Frontal cortex (tissue), 4 donors: ENCODE results near the gene GNB3. TPM values are rescaled to one million over a fixed set of nuclear protein-coding genes. Genes with fewer than 3 reads are reported as not detected.

ENCODE experiments used
- DNase-seq, 2 donors: peaks; one replicate each; pipeline ENCODE4 v3.0.0; 2012; ENCODE audit warnings: low spot score in 2 of 2
- FAIRE-seq: peaks from 2 replicates; lab custom pipeline; 2012; peaks lifted over from hg19 to GRCh38; lab: Jason Lieb, UNC
- total RNA-seq: library from RNA; depleted of rRNA; stranded (reverse); fragments of >200 nt; gene quantifications from one replicate; pipeline ENCODE4 v1.2.3, GENCODE V29; 2014
- donor health status: control.
- donor health status: control.
- donor health status: control.

The GNB3 gene
- 1.2 TPM for total RNA-seq

GRCh38 chr12:6840761-6841515 is at the start of gene GNB3:
TSS of gene GNB3 (plus strand) at chr12:6840925. CDS start at chr12:6841288, 363 bp downstream.
- DNase-seq (no peak), FAIRE-seq (no peak)

GRCh38 chr12:6791931-6792520 is 48.7 kb upstream of the GNB3 start:
- DNase-seq, result no peak

DNA sequence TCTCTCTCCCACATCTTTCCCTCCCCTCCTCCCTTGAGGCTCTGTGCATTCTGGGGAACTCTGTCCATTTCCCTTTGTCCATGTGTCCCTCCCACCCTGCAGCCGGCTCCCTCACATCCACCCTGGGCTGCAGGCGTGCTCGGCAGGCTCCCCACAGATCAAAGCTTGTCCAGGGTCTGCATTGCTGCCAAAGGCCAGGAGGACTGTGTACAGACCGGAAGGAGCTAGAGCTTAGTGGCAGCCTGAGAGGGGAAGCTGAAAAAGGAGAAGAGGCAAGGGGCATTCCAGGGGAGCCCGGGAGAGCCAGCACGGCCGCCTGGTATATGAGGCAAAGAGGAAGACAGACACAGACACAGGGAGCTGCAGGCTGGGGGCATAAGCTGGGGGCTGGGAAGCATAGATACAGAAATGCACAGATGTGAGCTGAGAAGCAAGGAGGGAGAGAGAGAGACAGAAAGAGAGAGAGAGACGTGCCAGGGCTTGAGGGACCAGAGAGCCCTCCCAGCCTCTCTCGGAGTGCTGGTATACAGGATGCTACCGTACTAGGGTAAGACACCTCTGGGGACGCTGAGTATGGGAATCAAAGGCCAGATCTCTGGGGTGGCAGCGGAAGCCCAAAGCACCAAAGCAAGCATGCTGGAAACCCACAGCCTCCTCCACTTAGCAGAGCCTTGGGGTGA is 48.1 kb upstream of the GNB3 start:
- DNase-seq (no peak), FAIRE-seq (no peak)

More at GRCh38 chr12:6791931-6792520, 48.7 kb upstream of the GNB3 start:
- no peak for FAIRE-seq

- DNase-seq, result no peak
- FAIRE-seq, result no peak
Observed at GRCh38 chr12:6795088-6795487, 45.6 kb upstream of the GNB3 start.

- no peak for DNase-seq
- FAIRE-seq, result no peak
Observed at GRCh38 chr12:6796576-6796975, 44.1 kb upstream of the GNB3 start.

- no peak for FAIRE-seq
- no peak for DNase-seq
Observed at GRCh38 chr12:6799147-6799546, 41.6 kb upstream of the GNB3 start.

- FAIRE-seq, result no peak
- no peak for DNase-seq
Observed at GRCh38 chr12:6807170-6807569, 33.6 kb upstream of the GNB3 start.

DNA sequence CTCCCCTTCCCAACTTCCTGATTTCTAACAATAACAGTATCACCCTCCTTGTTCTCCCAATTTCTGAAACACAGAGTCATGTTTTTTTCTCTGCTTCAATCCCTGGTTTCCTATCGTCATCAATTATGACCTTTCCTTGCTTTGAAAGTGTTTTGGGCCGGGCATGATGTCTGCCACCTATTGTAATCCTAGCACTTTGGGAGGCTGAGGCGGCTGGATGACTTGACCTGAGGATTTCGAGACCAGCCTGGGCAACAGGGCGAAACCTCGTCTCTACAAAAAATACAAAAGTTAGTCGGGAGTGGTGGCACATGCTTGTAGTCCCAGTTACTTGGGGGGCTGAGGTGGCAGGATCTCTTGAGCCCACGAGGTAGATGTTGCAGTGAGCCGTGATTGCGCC is 31.7 kb upstream of the GNB3 start:
- no peak for DNase-seq
- no peak for FAIRE-seq

- FAIRE-seq, result no peak
Observed at GRCh38 chr12:6810758-6811157, 30.0 kb upstream of the GNB3 start.

GRCh38 chr12:6813363-6813762 is 27.4 kb upstream of the GNB3 start:
- DNase-seq, result no peak
- FAIRE-seq, result no peak

More at GRCh38 chr12:6810758-6811157, 30.0 kb upstream of the GNB3 start:
- no peak for DNase-seq

DNA sequence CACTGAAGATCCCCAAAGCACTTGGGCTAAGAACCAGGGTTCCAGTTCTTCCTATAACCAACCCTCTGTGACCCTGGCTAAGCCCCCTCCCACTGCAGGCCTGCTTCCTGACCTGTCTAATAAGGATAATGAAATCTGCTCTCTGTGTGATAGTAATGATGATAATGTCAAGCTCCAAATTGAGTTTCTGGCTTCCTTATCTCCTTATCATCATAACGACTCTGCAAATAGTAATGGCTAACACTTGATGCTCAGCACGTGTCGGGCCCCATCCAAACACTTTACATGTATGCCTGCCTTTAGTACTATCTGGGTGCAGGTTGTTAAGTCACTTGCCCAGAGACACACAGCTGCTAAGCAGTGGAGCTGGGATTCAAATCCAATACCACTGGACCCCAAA is 24.1 kb upstream of the GNB3 start:
- FAIRE-seq (no peak), DNase-seq (no peak)

DNA sequence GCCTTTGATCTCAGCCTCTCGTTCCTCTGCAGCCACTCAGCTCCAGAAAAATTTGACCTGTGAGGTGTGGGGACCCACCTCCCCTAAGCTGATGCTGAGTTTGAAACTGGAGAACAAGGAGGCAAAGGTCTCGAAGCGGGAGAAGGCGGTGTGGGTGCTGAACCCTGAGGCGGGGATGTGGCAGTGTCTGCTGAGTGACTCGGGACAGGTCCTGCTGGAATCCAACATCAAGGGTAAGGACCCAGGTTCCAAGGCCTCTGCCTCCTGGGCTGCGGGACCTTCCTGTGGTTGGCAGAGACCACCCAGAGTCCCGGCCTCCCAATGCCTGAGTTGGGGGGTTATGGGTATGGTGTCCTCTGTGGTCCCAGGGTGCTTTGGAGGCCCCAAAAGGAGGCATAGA is 23.6 kb upstream of the GNB3 start:
- no peak for FAIRE-seq
- no peak for DNase-seq

DNA sequence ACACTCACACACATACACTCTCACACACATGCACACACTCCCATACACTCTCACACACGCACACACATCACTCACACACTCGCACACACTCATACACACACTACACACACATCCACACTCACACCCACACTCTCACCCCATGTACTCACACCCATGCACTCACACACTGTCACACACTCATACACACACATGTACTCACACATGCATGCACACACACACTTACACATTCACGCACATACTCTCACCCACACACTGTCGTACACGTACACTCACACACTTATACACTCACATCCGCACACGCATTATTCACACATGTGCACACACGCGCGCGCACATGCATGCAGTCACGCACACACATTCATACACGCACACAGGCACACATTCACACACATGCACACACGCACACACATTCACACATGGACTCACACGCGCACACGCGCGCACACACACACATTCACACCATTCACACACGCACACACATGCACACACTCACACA is 23.0 kb upstream of the GNB3 start:
- DNase-seq, result no peak
- FAIRE-seq, result no peak

DNA sequence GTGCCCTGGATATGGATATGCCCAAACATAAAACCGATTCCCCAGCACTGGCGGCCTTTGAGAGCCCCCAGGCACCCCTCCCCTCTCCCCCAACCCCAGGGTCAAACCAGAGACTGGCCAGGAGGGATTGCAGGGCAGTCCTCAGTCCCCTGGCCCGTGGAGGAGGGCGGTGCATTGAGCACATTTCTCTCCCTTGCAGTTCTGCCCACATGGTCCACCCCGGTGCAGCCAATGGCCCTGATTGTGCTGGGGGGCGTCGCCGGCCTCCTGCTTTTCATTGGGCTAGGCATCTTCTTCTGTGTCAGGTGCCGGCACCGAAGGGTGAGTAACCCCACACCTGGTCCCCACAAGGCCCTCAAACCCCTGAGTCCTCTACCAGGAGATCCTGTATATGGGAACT is 22.5 kb upstream of the GNB3 start:
- FAIRE-seq (no peak), DNase-seq (no peak)

GRCh38 chr12:6818645-6819044 is 22.1 kb upstream of the GNB3 start:
- FAIRE-seq, result no peak
- DNase-seq, result no peak

DNA sequence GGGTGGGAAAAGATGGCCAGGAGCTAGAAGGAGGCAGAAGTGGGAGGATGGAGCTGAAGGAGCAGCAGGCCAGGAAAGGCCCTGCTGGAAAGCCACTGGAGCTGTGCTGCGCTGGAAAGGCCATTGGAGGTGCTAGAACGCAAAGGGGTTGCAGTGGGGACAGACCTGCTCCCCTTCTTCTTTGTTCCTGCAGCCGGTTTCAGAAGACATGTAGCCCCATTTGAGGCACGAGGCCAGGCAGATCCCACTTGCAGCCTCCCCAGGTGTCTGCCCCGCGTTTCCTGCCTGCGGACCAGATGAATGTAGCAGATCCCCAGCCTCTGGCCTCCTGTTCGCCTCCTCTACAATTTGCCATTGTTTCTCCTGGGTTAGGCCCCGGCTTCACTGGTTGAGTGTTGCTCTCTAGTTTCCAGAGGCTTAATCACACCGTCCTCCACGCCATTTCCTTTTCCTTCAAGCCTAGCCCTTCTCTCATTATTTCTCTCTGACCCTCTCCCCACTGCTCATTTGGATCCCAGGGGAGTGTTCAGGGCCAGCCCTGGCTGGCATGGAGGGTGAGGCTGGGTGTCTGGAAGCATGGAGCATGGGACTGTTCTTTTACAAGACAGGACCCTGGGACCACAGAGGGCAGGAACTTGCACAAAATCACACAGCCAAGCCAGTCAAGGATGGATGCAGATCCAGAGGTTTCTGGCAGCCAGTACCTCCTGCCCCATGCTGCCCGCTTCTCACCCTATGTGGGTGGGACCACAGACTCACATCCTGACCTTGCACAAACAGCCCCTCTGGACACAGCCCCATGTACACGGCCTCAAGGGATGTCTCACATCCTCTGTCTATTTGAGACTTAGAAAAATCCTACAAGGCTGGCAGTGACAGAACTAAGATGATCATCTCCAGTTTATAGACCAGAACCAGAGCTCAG is 21.4 kb upstream of the GNB3 start:
- DNase-seq (no peak), FAIRE-seq (no peak)

DNA sequence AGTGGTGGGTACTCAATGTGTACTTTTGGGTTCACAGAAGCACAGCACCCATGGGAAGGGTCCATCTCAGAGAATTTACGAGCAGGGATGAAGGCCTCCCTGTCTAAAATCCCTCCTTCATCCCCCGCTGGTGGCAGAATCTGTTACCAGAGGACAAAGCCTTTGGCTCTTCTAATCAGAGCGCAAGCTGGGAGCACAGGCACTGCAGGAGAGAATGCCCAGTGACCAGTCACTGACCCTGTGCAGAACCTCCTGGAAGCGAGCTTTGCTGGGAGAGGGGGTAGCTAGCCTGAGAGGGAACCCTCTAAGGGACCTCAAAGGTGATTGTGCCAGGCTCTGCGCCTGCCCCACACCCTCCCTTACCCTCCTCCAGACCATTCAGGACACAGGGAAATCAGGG is 20.6 kb upstream of the GNB3 start:
- FAIRE-seq, result no peak
- no peak for DNase-seq

DNA sequence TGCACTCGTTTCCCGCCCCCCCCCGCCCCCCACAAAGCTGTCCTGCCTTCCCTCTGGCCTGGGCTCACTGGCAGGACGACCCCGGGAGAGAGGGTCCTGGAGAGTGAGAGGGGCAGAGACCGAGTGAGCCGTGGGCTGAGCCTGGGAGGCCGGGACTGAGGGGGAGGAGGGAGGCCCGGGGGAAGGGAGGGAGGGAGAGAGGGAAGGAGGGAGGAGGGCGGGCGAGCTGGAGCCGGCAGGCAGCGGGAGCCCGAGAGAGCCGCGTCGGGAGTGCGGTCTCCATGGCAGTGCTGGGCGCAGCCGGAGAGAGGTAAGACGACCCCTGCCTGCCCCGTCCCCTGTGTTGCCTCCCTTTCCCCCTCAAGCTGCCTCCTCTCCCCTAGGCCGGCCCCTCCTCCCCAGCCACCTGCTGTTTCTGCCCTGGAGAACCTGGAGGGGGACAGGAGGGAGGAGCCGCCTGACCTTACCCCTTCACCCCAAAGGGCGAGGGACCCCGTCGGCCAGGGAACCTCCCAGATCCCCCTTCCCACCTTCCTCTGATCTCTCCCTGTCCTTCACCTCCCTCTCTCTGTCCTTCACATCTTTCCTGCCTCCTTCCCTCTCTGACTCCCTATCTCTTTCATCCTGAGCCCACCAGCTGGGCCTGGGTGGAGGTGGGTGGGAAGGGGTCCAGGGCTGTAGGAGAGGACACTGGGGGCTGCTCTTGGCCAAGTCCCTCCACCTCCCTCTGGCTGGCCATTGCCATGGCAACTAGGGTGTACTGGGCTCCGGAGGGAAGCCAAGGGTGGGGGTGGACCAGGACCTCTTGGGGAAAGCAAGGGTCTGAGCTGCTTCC is 18.9 kb upstream of the GNB3 start, which contains the start of gene GPR162:
GPR162 (plus strand) TSS at position 231 of the 835 bp plus-strand sequence. CDS start 2,078 bp downstream, outside the sequence.
- FAIRE-seq (no peak), DNase-seq (peak in 1 of 2 donors; percentile 68)
